Measurements from ENCODE around the gene WASL. TPM values are rescaled to one million over a fixed set of nuclear protein-coding genes. Genes with fewer than 3 reads are reported as not detected.

The WASL gene
- total RNA-seq, 2 donors from 2014 or later, result 35.1 to 36.7 TPM

- H3K27ac ChIP-seq (ENCODE audit: low read depth, low read length), result no peak overlapping the region
- DNase-seq, result no peak
- peaks cover 45% of the 10 kb centered on the region for H3K4me1 Mint-ChIP-seq
- no peak for TF ChIP-seq CTCF (conservative IDR thresholded peaks at IDR 0.05)
- no peak overlapping the region for H3K27ac Mint-ChIP-seq
- no peaks in the 10 kb centered on the region for H3K9me3 Mint-ChIP-seq
- no peaks in the 10 kb centered on the region for H3K27me3 ChIP-seq (ENCODE audit: control insufficient read depth, insufficient read depth, low read length, poor library complexity, severe bottlenecking)
- no peaks in the 10 kb centered on the region for H3K27me3 Mint-ChIP-seq (ENCODE audit: insufficient read depth)
- WGBS, 2 experiments (ENCODE audit: insufficient coverage in 1 of 2, insufficient read length in 1 of 2), result 86 to 91% methylated on average over 4 to 6 of the region's 6 CpGs
- no peaks in the 10 kb centered on the region for H3K36me3 ChIP-seq (ENCODE audit: control insufficient read depth, insufficient read depth, low read length)
- H3K4me3 ChIP-seq (ENCODE audit: low read length), result no peak overlapping the region
- no peaks in the 10 kb centered on the region for H3K9me3 ChIP-seq (ENCODE audit: control insufficient read depth, low read length)
- no peak overlapping the region for H3K4me3 Mint-ChIP-seq
- H3K9ac ChIP-seq (ENCODE audit: extremely low read depth, low read length, poor library complexity, severe bottlenecking), result no peak overlapping the region
- no peaks in the 10 kb centered on the region for H3K36me3 Mint-ChIP-seq (ENCODE audit: low read depth)
- H3K4me1 ChIP-seq (ENCODE audit: control insufficient read depth, insufficient read depth, low read length), result peaks cover 14% of the 10 kb centered on the region
Observed at GRCh38 chr7:123663200-123663599, 85.6 kb downstream of the WASL start.

GRCh38 chr7:123662755-123663154 is 86.0 kb downstream of the WASL start:
- Histone ChIP-seq H3K27ac (ENCODE audit: low read depth, low read length) (no peak overlapping the region), H3K9ac (ENCODE audit: extremely low read depth, low read length, poor library complexity, severe bottlenecking) (no peak overlapping the region), H3K9me3 (ENCODE audit: control insufficient read depth, low read length) (no peaks in the 10 kb centered on the region), H3K36me3 (ENCODE audit: control insufficient read depth, insufficient read depth, low read length) (no peaks in the 10 kb centered on the region), H3K4me1 (ENCODE audit: control insufficient read depth, insufficient read depth, low read length) (peaks cover 18% of the 10 kb centered on the region), H3K4me3 (ENCODE audit: low read length) (no peak overlapping the region), H3K27me3 (ENCODE audit: control insufficient read depth, insufficient read depth, low read length, poor library complexity, severe bottlenecking) (no peaks in the 10 kb centered on the region)
- H3K36me3 Mint-ChIP-seq (ENCODE audit: low read depth), result no peaks in the 10 kb centered on the region
- H3K4me3 Mint-ChIP-seq, result no peak overlapping the region
- WGBS, 2 experiments (ENCODE audit: insufficient coverage in 1 of 2, insufficient read length in 1 of 2), result 60 to 80% methylated on average over 1 to 3 of the region's 3 CpGs
- H3K9me3 Mint-ChIP-seq, result no peaks in the 10 kb centered on the region
- peaks cover 49% of the 10 kb centered on the region for H3K4me1 Mint-ChIP-seq
- no peak for TF ChIP-seq CTCF (conservative IDR thresholded peaks at IDR 0.05)
- no peak overlapping the region for H3K27ac Mint-ChIP-seq
- no peak for DNase-seq
- no peaks in the 10 kb centered on the region for H3K27me3 Mint-ChIP-seq (ENCODE audit: insufficient read depth)

- Mint-ChIP-seq H3K4me1 (peaks cover 49% of the 10 kb centered on the region), H3K27me3 (ENCODE audit: insufficient read depth) (no peaks in the 10 kb centered on the region), H3K36me3 (ENCODE audit: low read depth) (no peaks in the 10 kb centered on the region), H3K4me3 (no peak overlapping the region), H3K27ac (no peak overlapping the region), H3K9me3 (no peaks in the 10 kb centered on the region)
- no peak for TF ChIP-seq CTCF (conservative IDR thresholded peaks at IDR 0.05)
- DNase-seq, result no peak
- Histone ChIP-seq H3K36me3 (ENCODE audit: control insufficient read depth, insufficient read depth, low read length) (no peaks in the 10 kb centered on the region), H3K9ac (ENCODE audit: extremely low read depth, low read length, poor library complexity, severe bottlenecking) (no peak overlapping the region), H3K27me3 (ENCODE audit: control insufficient read depth, insufficient read depth, low read length, poor library complexity, severe bottlenecking) (no peaks in the 10 kb centered on the region), H3K4me3 (ENCODE audit: low read length) (no peak overlapping the region), H3K4me1 (ENCODE audit: control insufficient read depth, insufficient read depth, low read length) (peaks cover 18% of the 10 kb centered on the region), H3K27ac (ENCODE audit: low read depth, low read length) (no peak overlapping the region), H3K9me3 (ENCODE audit: control insufficient read depth, low read length) (no peaks in the 10 kb centered on the region)
- WGBS, 2 experiments (ENCODE audit: insufficient coverage in 1 of 2, insufficient read length in 1 of 2), result 89 to 95% methylated on average over 15 of the region's 15 CpGs
Observed at GRCh38 chr7:123662293-123662692, 86.5 kb downstream of the WASL start.
